Measurements from ENCODE around the gene RILPL2.
"Not testable (repeated sequence)": the region's sequence is repeated elsewhere in the genome, so short reads cannot be mapped to it uniquely, and the experiment has no call there.

The RILPL2 gene

GRCh38 chr12:123436017-123436964, at the start of gene RILPL2:
Gene RILPL2 (minus strand): TSS chr12:123436684. CDS start chr12:123436420, 264 bp downstream.
- DNase-seq (ENCODE audit: low spot score): peak; percentile 91

- DNase-seq (ENCODE audit: low spot score): no peak
Observed at GRCh38 chr12:123485756-123486155, 49.3 kb upstream of the RILPL2 start.

GRCh38 chr12:123483602-123484248, 47.2 kb upstream of the RILPL2 start:
- no peak for DNase-seq (ENCODE audit: low spot score)

GRCh38 chr12:123482876-123483275, 46.4 kb upstream of the RILPL2 start:
- DNase-seq (ENCODE audit: low spot score): no peak

GRCh38 chr12:123481251-123481650, 44.8 kb upstream of the RILPL2 start:
- DNase-seq (ENCODE audit: low spot score): not testable (repeated sequence)

GRCh38 chr12:123479442-123480180, 43.1 kb upstream of the RILPL2 start:
- no peak for DNase-seq (ENCODE audit: low spot score)

GRCh38 chr12:123478762-123479161, 42.3 kb upstream of the RILPL2 start:
- DNase-seq (ENCODE audit: low spot score): no peak

GRCh38 chr12:123478069-123478468, 41.6 kb upstream of the RILPL2 start:
- DNase-seq (ENCODE audit: low spot score): no peak

GRCh38 chr12:123475246-123475703, 38.8 kb upstream of the RILPL2 start:
- no peak for DNase-seq (ENCODE audit: low spot score)

- DNase-seq (ENCODE audit: low spot score): no peak
Observed at GRCh38 chr12:123474485-123475245, 38.2 kb upstream of the RILPL2 start.

GRCh38 chr12:123472438-123472849, 36.0 kb upstream of the RILPL2 start:
- DNase-seq (ENCODE audit: low spot score): no peak

- no peak for DNase-seq (ENCODE audit: low spot score)
Observed at GRCh38 chr12:123471374-123472068, 35.0 kb upstream of the RILPL2 start.

GRCh38 chr12:123469978-123470377, 33.5 kb upstream of the RILPL2 start:
- no peak for DNase-seq (ENCODE audit: low spot score)

- DNase-seq (ENCODE audit: low spot score): no peak
Observed at GRCh38 chr12:123468786-123469185, 32.3 kb upstream of the RILPL2 start.

- DNase-seq (ENCODE audit: low spot score): no peak
Observed at GRCh38 chr12:123465084-123465483, 28.6 kb upstream of the RILPL2 start.

GRCh38 chr12:123463174-123463573, 26.7 kb upstream of the RILPL2 start:
- DNase-seq (ENCODE audit: low spot score): not testable (repeated sequence)

- peak; percentile 91 for DNase-seq (ENCODE audit: low spot score)
Observed at GRCh38 chr12:123457980-123458779, 21.7 kb upstream of the RILPL2 start, which contains the start of gene SNRNP35. Gene SNRNP35 (plus strand): TSS chr12:123458139. CDS start chr12:123465541, 7,402 bp downstream.

- no peak for DNase-seq (ENCODE audit: low spot score)
Observed at GRCh38 chr12:123453165-123453564, 16.7 kb upstream of the RILPL2 start.

GRCh38 chr12:123452276-123452550, 15.7 kb upstream of the RILPL2 start:
- not testable (repeated sequence) for DNase-seq (ENCODE audit: low spot score)

GRCh38 chr12:123450636-123451035, 14.2 kb upstream of the RILPL2 start:
- no peak for DNase-seq (ENCODE audit: low spot score)
